GM19463 (cell line): Measurements from ENCODE around the gene PARM1.
A peak's percentile ranks its signal among the peaks of the same experiment; 100 is the strongest.

Experiments used
- ATAC-seq: cut with Tn5 transposase; IDR thresholded peaks from one replicate; pipeline ENCODE4 v1.9.1; 2021; ENCODE audit warnings: mild to moderate bottlenecking, moderate library complexity; ENCODE audit not compliant: unreplicated experiment

Gene PARM1

DNA sequence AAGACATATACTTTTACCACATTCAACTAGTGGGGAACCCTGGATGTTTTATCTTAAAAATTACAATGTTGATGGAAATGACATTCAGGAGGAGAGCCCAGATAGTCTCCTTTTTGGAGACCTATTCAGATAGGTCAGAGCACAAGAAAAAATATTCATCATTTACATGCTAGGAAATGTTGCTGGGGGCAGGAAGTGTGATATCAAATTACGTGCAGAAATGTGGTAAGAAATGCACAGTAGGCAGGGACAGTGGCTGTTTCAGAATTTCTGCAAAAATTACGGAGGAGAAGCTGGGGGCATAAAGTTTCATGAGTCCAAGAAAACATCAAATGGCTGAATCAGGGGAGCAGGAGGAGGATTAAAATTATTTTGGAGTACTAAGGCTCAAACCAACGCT lies 8.2 kb downstream of the PARM1 start:
- ATAC-seq: no peak

DNA sequence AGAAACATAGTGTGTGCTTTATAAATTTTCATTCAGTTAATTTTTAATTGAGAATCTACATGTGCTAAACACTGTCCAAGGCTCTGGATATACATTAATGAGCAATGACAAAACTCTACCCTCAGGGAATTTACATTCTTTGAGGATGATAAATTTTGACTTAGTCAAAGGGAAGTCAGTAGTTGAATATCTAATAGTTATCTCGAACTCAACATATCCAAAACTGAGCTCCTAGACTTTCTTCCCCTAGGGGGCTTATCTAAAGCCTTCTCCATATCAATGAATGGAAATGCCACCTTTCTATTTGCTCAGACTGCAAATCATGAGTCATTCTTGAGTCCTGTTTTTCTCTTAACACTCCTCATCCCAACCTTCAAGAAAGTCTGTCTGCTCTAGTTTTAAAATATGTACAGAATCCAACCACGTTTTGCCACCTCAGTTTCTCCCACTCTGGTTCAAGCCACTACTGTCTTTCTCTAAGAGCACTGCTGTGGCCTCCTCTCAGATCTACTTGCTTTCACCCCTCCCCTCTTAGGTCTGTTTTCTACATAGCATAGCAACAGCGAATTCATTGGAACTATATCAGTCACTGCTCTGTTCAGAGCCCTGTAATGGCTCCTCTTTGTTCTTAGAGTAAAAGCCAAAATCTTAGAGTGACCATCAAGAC lies 9.5 kb downstream of the PARM1 start:
- ATAC-seq: no peak

DNA sequence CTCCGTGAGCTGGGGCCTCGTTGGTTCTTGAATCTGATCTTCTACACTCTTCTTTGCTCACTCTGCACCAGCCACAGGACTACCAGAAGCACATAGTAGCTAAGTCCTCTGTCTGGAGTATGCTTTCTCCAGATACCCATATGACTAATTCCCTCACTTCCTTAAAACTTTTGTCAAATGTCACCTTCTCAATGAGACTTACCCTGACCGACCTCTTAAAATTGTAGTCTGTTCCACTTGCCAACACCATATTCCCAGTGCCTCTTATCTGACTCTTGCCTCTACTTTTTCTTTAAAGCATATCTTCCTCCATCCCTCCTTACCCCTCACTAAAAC lies 10.0 kb downstream of the PARM1 start:
- ATAC-seq: no peak

DNA sequence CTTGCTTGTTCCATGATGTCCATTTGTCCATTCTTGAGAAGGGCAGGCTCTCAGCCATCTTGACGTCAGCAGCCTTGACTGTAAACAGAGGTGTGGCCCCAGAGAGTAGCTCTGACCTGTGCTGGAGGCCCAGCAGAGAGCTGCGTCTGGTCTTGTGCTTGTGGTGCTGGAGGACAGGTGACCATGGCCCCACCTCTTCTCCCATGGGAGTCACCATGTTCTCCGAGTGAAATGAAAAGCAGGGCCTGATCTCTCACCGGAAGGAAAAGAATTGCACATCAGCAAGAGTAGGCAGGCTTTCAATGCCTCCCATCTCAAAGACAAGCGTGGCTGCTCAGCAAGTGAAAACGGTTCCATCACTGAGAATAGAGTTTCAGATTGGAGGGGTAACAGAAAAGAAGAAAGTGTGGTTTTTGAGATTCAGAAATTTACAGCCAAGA lies 11.5 kb downstream of the PARM1 start:
- no peak for ATAC-seq

DNA sequence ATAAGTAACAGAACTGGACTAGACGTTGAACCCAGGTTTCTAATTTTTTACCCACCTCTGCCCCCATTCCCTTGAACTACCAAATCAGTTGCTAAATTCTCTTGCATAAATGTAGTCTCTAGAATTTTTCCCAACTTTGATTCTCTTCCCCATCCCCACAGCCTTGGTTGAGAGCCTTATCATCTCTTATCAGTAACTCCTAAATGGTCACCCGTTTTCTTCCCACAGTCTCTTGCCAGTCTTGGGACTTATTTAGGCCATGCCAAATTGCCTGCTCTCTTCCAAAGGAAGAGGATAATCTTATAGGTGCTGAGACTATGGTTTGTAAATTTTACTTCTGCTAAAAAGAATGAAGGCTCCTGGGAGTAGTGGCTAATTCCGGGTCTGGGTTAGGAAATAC lies 13.3 kb downstream of the PARM1 start:
- no peak for ATAC-seq

DNA sequence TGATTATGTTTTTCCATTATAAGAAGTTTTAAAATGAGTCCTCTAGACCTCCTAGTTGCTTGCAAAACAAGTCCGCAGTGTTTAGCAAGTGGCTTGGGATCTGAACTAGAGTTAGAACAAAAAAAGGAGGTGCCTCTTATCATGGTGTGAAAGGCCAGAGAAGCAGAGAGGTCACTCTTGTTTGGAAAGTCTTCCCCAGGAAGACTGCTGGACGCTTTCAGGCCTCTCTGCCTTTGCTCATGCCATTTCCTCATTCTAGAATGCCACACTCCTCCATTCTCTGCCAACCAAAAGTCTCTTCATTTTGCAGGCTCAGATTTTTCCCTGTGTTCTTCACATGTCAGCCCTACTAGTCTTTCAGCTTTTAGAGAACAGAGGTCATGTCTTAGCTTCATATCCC lies 14.9 kb downstream of the PARM1 start:
- ATAC-seq: no peak

DNA sequence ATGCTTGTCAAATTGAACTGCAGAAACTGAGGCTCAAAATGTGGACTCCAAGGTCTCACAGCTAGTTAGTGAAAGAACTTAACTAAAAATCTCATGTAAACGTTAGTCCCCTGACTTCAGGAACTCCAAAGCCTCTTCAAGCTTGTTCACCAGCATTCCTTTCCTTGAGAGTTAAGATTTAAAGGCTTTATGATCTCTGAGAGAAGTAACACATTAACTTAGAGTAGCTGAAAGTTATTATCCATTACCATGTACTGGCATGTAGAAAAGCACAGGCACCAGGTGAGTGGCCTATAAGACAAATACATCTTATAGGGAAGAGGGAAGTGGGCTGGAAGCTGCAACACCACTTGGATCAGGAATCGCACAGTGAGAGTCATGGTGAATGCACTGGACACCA lies 15.3 kb downstream of the PARM1 start:
- ATAC-seq: no peak

DNA sequence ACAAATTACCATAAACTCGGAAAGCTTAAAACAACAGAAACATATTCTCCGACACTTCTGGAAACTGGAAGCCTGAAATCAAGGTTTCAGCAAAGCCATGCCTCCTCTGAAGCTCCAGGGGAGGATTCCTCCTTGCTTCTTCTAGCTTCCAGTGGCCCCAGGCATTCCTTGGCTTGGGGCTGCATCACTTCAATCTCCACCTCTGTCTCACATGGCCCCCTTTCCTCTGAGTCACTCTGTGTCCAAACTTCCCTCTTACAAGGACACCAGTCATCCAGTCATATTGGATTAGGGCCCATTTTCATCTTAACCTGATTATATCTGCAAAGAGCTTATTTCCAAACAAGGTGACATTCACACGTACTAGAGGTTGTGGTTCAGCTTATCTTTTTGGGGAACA lies 17.3 kb downstream of the PARM1 start:
- ATAC-seq: no peak

DNA sequence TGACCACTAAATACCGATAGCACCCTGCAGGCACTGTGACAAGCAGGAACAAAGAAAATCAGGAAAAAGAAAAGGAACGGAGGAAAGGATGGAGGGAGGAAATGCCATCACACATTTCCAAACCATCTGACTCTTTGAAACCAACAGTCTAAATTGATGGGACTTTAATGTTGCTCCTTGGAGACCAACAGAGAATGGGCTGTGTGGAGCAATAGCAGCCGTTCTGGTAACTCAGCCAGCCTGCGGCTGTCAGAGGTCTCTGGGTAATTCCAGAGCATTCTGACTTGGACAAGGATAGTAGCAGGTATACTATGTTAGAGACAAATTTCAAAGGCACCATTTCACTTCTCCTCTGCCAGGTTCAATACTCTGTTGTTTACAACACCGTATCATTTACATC lies 18.0 kb downstream of the PARM1 start:
- no peak for ATAC-seq

DNA sequence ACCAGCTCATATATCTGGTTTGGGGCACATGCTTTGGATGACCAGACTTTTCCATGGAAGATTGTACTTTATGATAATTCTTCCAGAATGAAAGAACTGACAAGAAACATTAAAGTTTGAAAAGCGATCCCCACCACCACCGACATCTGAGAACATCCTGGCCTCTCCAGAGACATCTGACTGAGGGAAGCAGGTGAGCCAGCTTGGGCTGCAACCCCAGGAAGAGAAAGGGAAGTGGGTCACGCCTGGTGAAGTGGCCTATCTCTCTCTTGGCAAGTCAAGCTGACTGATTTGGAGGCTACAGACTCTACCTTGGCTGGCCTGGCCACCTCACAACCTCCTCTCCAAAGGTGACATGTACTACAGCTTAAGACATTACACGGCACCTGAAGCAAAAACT lies 20.7 kb downstream of the PARM1 start:
- ATAC-seq: no peak

DNA sequence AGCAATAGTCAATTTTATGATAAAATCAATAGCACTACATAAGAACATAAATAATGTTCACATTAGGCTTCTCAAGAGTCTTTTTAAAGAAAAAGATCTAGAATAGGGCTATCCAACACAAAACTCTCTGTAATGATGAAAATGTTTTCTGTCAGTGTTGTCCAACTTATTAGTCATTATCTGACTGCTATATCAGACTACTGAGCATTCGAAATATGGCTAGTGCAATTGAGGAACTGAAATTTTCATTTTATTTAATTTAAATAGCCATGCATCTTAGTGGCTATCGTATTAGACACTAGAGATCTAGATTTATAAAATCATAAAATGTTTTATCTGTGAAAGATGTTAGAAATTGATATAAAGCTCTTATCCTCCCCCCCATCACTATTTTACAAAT lies 26.0 kb downstream of the PARM1 start:
- ATAC-seq: no peak

DNA sequence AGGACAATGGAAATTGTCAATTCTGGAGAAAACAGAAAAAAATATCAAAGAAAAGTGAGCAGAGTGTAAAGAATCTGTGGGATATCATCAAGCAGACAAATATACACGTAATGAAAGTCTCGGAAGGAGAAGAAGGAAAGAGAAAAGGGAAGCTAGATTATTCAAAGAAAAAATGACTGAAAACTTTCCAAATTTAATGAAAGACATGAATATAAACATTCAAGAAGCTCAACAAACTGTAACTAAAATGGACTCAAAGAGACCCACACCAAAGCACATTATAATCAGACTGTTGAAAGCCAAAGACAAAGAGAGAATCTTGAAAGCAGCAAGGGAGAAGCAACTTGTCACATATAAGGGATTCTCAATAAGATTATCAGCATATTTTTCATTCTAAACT lies 28.3 kb downstream of the PARM1 start:
- ATAC-seq: no peak

DNA sequence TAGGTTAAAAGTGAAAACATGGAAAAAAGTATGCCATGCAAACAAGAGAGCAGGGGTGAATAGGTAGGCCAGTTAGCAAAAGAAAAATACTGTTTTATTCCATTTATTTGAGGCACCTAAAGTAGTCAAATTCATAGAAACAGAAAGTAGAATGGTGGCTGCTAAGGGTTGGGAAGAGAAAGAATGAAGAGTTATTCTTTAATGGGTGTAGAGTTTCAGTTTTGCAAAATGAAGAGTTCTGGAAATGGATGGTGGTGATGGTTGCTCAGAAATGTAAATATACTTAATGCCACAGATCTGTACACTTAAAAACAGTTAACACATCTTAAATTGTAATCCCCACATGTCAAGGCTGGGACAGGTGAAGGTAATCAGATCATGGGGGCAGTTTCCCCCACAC lies 29.7 kb downstream of the PARM1 start:
- peak; percentile 71 for ATAC-seq

DNA sequence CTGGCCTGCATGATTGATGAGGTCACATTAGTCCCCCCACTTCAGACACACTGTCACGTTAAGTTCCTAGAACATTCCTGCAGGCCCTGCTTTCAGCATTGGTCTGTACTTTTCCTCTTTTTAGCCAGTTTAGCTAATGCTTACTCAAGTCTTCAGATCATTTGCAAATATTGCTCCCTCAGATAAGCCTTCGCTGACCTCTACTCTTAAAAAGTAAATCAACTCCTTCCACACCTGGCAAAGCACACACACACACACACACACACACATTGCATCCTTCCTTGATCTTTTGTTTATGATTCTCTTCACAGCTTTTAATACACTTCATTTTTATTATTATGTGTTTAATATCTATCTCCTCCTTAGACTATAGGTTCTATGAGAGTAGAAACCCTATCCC lies 31.4 kb downstream of the PARM1 start:
- ATAC-seq: no peak

DNA sequence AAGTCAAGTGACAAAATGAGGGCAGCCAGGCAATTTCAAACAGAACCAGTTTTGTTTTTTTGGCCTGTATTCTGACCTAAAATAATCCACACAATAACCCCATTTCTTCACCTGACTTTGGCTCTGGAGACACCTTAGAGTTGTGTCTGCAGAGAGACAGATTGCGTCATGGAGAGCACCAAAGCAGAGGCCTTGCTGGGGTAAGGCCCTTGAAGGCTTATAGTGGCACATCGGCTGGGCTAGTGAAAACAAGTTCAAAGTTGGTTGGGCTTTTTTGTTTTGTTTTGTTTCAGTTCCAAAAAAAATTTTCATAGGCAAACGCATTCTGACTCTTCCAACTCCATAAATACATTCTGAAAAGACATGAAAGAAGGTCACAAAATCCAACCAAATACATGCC lies 34.4 kb downstream of the PARM1 start:
- no peak for ATAC-seq

DNA sequence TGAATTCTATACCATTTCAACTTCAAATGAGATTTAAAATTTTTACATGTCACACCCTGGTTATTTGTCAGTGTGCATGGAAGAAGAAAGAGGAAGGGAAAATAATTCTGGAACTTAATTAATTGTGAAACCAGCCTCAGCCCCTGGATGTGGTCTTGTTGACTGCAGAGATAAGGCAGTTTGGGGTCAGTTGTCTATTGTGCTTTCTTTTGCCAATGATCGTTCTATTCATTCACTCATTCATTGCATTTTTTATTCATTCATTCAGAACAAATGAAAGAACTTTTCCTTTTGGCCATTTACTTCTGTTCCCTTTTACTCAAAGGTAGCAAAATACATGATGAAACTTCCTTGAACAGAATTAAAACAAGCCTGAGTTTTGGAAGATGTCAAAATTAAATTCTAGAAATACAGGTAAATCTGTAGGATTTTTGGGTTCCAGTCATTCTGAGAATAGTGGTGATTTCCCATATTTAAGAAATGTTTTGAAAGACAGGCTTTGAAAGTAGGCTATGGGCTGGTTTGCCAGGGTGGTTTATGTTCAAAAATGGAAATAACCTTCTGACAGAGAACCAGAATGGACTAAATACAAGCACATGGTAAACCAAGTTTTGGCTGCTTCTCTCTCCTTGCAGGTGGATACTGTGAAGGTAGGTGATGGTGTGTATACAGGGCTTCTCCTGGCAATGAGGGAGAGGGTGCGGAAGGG lies 35.7 kb downstream of the PARM1 start:
- peak; percentile 77 for ATAC-seq

DNA sequence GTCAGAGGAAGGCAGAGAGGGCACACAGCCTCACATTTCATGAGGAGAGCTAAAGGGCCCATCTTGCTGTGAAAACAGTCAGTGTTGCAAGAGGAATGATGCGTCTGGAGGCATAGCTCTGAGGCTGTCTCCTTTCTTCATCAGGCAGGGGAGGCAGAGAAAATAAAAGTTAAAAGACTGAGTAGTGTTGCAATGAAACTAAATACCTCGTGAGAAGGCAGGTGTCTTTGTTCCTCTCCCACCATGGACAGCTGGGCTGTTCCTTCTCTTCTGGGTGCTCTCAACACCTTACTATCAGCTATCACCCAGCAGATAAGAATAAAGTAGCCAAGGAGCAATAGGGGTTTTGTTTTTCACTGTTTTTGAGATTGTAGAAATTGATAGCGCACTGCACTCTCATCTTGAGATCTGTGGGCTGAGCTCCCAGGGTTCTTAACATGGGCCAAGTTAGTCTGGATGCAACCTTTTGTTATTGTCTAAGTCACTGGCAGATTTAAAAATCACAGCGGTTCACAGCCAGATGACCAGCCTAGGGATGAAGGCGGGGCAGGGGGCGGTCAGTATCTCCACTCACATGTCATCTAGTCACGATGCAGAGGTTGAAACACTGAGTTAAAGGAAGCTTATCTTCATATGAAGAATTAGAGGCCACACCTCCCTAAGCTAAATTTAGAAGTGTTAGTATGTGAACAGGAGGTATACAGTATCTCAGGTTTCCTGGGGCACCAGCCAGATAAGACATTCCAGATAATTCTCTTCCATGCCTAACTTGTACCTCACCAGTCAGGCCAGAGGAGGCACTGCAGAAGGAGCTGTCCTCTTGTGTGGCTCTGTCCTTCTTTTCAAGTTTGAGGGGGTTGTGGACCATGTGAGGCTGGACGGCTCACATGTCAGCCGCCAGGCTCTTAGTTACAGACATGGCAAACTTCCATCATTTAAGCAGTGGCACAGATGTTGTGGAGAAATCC lies 36.9 kb downstream of the PARM1 start:
- no peak for ATAC-seq

DNA sequence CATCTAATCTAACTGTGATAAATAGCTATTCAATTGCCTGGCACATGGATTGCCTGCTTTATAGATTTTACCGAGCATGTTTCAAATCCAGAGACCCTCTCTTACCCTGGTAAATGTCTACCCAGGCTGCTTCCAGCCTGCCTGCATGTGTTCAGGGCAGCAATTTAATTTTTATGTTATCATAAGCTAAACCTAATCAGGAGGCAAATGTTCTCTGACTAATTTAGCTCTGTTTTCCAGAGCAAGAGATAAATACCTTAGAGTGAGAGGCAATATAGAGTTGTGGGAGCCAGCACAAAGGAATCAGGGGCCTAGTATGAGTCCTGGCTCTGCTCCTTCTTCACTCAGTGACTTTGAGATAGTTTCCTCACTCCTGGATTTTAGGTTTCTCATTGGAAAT lies 37.7 kb downstream of the PARM1 start:
- ATAC-seq: no peak

DNA sequence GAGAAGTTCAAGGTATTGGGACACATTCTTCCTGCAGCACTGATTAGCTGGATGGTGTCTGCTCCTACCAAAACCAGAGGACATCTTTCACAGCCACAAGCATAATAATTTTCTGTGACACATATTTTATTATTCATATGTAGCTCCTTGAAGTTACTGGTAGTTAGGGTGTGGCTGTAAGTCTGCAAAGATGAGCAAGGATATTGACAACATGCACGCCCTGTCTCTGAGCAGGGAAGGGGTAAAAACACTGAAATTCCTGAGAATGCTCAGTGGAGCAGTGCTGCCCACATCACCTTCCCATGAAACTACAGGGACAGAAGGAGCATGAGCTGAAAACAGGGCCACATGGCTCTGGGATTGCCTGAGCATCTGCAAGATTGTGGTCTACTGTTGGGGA lies 38.9 kb downstream of the PARM1 start:
- ATAC-seq: no peak

DNA sequence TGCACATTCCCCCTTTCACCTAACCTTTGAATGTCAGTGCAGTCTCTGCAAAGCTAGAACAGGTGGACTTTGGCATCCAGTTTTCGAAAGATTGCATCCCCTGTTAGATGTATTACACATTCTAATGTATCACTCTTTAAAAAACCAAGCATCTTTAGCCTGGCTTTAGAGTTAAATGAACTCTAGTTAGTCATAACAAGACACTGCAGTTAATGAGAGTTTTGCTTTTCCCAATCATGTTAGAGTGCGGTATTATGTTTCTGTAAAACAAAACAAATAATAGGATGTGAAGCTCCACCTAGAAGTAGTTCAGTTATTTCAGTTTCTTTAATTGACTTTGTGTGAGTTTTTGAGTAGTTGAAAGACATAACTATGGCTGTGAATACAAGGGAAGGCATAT lies 42.2 kb downstream of the PARM1 start:
- ATAC-seq: no peak

DNA sequence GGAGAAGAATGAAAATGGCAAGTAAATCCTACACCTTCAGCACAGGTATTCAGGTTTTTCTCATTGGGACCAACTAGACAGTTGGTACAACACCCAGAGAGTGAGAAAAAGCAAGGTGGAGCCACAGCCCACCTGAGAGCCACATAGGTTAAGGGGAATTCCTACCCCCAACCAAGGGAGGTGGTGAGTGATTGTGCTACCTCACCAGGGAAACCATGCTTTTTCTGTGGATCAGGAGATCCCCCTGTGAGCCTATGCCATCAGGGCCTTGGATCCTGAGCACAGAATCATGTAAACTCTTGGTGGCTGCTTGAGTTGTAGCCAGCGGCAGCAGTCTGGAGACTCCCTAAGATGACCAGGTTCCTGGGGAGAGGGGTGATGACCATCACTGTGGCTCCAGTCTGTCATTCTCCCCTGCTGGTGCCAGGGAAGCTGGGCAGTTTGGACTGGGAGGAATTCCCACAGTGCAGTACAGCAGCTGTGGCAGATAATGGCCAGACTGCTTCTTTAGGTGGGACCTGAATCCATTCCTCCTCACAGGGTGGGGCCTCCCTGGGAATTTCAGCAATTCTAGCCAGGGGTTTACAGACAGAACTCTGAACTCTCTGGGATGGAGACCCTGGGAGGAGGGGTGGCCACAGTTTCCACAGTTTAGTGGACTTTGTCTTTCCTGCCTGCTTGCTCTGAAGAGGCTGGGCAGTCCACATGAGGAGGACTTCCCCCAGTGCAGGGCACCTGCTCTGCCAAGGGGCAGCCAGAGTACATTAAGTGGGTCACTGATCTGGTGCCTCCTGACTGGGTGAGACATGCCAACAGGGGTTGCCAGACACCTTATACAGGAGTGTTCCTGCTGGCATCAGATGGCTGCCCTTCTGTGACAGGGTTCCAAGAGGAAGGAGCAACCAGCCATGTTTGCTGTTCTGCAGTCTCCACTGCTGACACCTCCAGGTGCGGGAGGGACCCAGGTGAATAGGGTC lies 43.2 kb downstream of the PARM1 start:
- no peak for ATAC-seq
